Left renal pelvis (tissue), 4 donors: ENCODE measurements around the gene SLCO3A1. TPM values are rescaled to one million over a fixed set of nuclear protein-coding genes. Genes with fewer than 3 reads are reported as not detected.
"Not testable (repeated sequence)": the region's sequence is repeated elsewhere in the genome, so short reads cannot be mapped to it uniquely, and the experiment has no call there.

Source experiments
- DNase-seq, 4 donors: peaks; one replicate each; pipeline ENCODE4 v3.0.0-alpha.2; 2013; ENCODE audit warnings: low read depth in 4 of 4, low spot score in 3 of 4
- polyA plus RNA-seq, 4 donors: library from polyadenylated mRNA; unstranded; fragments of 120-200 nt; gene quantifications; one replicate each; pipeline ENCODE4 v1.2.1, GENCODE V29; 2013; ENCODE audit not compliant: insufficient read length in 4 of 4

Gene SLCO3A1
- polyA plus RNA-seq, 4 donors = 9.3 to 13.3 (median 12.3) TPM

GRCh38 chr15:91956026-91956723, 102.7 kb downstream of the SLCO3A1 start:
- no peak for DNase-seq

GRCh38 chr15:91961357-91961756, 107.8 kb downstream of the SLCO3A1 start:
- no peak for DNase-seq

GRCh38 chr15:91963747-91964146, 110.2 kb downstream of the SLCO3A1 start:
- not testable (repeated sequence) for DNase-seq

GRCh38 chr15:91965501-91966193, 112.1 kb downstream of the SLCO3A1 start:
- no peak for DNase-seq

GRCh38 chr15:91966194-91966552, 112.7 kb downstream of the SLCO3A1 start:
- DNase-seq = no peak

GRCh38 chr15:91967935-91968606, 114.6 kb downstream of the SLCO3A1 start:
- no peak for DNase-seq

DNA sequence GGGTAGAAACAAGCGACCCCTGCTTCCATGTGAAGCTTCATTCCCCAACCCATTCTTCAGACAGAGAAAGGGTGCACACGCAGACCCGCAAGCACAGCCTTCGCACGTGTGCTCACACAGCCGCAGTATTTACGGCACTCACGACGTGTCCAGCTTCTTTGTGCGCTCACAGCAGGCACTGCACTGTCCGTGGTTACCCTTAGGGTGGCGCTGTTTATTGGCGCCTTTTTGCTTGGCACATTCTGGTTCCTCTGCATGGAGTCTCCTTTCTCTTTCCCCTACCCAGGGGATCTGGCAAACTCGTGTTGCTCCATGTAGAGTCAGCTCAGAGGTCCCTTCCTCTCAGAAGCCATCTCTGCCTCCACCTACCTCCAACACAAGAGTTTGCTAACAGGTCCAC, 115.1 kb downstream of the SLCO3A1 start:
- no peak for DNase-seq

DNA sequence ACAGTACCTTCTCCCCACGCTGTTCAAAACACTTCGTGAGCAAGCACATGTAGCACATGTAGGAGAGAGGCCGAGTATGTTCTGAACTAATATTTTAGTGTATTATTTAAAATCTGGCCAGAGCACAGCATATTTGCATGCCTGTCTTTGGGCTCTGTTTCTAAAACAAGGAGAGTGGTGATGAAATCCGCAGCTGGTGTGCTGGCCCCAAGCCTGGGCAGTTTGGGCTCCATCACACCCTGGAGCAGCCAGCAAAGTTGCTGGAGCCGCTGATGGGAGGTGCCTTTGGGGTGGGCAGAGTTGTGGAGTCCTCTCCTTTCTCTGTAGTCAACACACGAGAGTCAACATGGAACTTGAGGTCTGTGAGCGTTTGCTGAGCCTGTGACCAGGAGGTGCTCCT, 116.6 kb downstream of the SLCO3A1 start:
- DNase-seq = no peak

DNA sequence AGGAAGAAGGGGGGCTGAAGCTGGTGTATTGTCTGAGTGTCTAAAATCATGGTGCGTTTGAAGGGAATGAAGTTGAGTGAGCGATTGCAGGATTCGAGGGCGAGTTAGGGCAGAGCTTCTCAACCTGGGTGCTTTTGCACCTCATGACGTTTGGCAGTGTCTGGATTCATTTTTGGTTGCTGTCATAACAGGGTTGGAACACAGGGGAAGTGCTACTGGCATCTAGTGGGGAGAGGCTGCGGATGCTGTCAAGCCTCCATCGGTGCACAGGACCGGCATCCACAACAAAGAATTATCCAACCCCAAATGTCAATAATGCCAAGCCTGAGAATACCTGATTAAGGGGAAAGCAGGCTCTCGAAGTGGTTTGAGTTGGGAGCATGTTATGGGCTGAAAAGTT, 120.0 kb downstream of the SLCO3A1 start:
- DNase-seq = no peak

- DNase-seq = no peak
These were observed 120.8 kb downstream of the SLCO3A1 start for GRCh38 chr15:91974321-91974720.

GRCh38 chr15:91975241-91975978, 121.9 kb downstream of the SLCO3A1 start:
- no peak for DNase-seq

- DNase-seq = no peak
These were observed 123.5 kb downstream of the SLCO3A1 start for GRCh38 chr15:91976966-91977365.

- no peak for DNase-seq
These were observed 127.2 kb downstream of the SLCO3A1 start for GRCh38 chr15:91980502-91981267.

DNA sequence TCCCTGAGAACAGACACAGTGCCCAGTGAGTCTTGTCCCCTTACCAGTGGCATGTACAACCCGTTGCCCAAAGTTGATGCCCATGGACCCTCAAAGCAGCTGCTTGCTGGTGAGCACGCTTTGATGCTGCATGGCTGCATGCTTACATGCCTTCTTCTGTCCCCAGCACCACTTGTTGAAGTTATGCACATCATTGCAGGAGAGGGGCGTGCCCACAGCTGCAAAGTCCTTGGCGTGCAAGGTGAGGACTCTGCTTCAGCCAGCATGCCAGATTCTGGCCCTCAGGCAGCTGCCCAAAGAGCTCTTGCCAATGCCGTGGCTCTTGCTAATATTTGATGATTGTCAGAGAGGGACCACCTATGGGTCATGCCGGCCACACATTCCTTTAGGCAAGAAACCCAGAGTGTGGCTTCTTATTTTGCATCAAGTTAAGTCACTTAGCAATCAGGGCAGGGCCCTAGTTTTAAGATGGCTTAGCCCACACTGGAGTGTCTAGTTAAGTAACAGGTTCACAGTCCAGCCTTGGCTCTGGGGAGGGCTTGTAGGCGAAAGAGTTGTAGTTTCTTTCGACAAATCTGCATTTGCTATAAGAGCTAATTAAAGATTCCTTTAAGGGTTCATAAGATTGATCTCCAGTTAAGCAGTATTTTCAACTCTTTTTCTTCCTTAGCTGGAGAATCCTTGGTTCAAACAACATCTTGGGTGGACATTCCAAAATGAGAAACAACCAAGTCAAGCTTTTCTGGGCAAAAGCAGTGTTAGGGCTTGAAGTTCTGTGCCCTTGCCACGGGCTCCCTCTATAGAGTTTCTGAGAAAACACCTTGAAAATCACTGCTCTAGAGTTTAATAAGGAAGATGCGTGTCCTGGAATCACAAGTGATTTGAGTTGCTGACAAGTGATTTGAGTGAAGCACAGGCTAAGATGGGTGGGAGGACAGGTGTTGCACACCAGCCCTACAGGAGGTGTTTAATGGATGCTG, 128.6 kb downstream of the SLCO3A1 start:
- DNase-seq = no peak

DNA sequence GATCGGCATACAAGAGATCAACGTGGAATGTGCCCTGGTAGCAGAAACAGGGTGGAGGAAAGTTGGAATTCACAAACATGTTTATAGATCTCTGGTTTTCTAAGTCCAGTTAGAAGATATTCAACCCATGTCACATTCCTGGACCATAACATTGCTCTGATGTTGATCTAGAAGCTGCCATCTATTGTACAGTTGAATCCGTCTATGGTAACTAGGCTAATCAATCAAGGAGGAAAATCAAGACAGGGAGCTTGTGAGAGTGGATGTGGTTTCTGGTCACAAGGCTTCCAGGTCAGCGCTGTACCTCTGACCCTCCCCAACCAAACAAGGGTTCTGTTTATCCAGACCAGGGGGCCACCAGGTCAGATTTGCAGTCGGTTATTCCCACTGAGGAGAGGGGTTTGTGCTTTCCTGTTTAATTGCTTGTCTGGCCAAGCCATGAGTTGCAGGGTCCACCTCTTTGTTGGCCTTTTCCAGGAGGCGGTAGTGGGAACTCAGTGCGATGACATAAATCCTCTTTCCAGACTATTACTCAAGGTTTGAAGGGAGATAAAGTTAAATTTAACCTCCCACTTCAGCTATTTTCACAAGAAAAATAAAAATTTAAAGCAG, 130.3 kb downstream of the SLCO3A1 start:
- peak in 3 of 4 donors; percentile 14 to 32 (median 22) for DNase-seq

DNA sequence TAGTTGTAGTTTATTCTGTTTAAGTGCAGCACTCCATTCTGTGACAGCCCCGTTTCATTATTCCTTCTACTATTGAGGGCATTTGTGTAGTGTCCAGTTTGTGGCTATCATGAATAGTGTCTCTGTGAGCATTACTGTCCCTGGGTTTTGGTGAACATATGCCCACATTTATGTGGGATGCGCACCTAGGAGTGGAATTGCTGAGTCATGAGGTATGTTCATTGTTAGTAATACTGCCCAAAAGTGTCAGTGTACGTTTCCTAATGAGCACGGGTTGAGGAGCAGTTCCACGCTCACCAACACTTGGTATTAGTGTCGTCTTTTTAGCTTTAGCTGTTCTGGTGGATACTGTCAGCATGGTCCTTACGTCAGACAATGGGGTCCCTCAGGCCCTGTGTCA, 131.8 kb downstream of the SLCO3A1 start:
- no peak for DNase-seq

GRCh38 chr15:91988071-91988470, 134.6 kb downstream of the SLCO3A1 start:
- no peak for DNase-seq

GRCh38 chr15:91988655-91989054, 135.1 kb downstream of the SLCO3A1 start:
- DNase-seq = no peak

DNA sequence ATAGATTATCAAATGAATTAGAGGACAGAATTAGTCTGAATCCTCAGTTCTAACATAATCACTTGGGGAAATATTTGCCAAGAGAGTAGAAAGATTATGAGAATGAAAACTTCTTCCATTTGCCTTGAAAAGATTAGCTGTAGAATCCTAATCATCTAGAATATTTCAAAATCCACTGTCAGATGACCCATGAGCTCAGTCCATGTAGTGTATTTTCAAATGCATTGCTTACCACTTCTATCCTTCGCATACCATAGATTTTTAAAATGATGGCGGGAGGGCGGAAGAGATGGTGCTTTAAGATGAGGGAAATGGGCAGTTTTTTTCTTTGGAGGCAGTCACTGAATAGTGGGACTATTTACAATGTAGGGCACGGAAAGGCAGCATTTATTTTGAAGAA, 136.3 kb downstream of the SLCO3A1 start:
- DNase-seq = no peak
